K562 (cell line): ENCODE measurements around the gene SOX18. TPM values are rescaled to one million over a fixed set of nuclear protein-coding genes. Genes with fewer than 3 reads are reported as not detected.

ENCODE experiments used
- ATAC-seq: fragments of 200-7000 bp; cut with Tn5 transposase; 3 replicates; pipeline ENCODE4 v1.9.1; 2020; ENCODE audit warnings: moderate library complexity
- BruUV-seq: library from RNA; stranded (reverse); fragments of 400-500 nt; replicated peaks from 2 replicates; lab custom pipeline; 2021; lab: Mats Ljungman, UMichigan
- CTCF ChIA-PET: fragments of 300-600 bp; formaldehyde crosslinking; extraction: SDS; loops from one replicate; lab custom pipeline; 2021; ENCODE audit warnings: low intra/inter-chr PET ratio; lab: Yijun Ruan, JAX
- POLR2A ChIA-PET: fragments of 300-600, 350-650 bp; sonication (Branson Sonifier 250); formaldehyde crosslinking; extraction: SDS; loops from one replicate; lab custom pipeline; 2021; ENCODE audit warnings: antibody characterized with exemption, inconsistent platforms; lab: Yijun Ruan, JAX
- DNase-seq, 4 experiments: peaks; one replicate each; pipeline versions ENCODE4 v3.0.0 to v3.0.0-alpha.2; 2011 to 2018; ENCODE audit warnings: low spot score in 3 of 4, mixed read lengths in 3 of 4; ENCODE audit errors: extremely low read depth in 1 of 4
- FAIRE-seq: peaks from 2 replicates; lab custom pipeline; 2011; peaks lifted over from hg19 to GRCh38; lab: Jason Lieb, UNC
- H2AFZ ChIP-seq: 2 replicates; pipeline ENCODE4 v1.6.0; 2011; ENCODE audit warnings: low read depth, low read length, control low read depth, inconsistent platforms
- H3K27ac ChIP-seq: fragments of 200-600 bp; 3 replicates; pipeline ENCODE4 v1.8.0; 2011; ENCODE audit warnings: low read depth, mild to moderate bottlenecking, control low read depth, inconsistent platforms, low read length, moderate library complexity, mixed read lengths; ENCODE audit errors: extremely low read depth
- H3K27me3 ChIP-seq, 2 experiments: fragments of 300-600 bp in 1 of 2; 2 replicates in 1 of 2; 3 replicates in 1 of 2; pipeline versions ENCODE4 v1.6.0 to v1.8.0; 2011; ENCODE audit warnings: inconsistent platforms in 2 of 2, low read length in 2 of 2, mild to moderate bottlenecking in 1 of 2, mixed read lengths in 1 of 2, moderate library complexity in 1 of 2; ENCODE audit not compliant: control insufficient read depth in 2 of 2, insufficient read depth in 2 of 2
- H3K36me3 ChIP-seq: fragments of 300-600 bp; 3 replicates; pipeline ENCODE4 v1.8.0; 2011; ENCODE audit warnings: mild to moderate bottlenecking, low read length, inconsistent platforms; ENCODE audit not compliant: control insufficient read depth, insufficient read depth
- H3K4me1 ChIP-seq, 2 experiments: fragments of 200-600 bp in 1 of 2; replicated peaks in 1 of 2; 2 replicates in 1 of 2; 3 replicates in 1 of 2; pipeline versions ENCODE4 v1.5.1 to v1.8.0; 2011; ENCODE audit warnings: inconsistent platforms in 2 of 2, low read length in 2 of 2, mild to moderate bottlenecking in 1 of 2, mixed read lengths in 1 of 2, moderate library complexity in 1 of 2; ENCODE audit not compliant: control insufficient read depth in 2 of 2, insufficient read depth in 2 of 2
- H3K4me2 ChIP-seq: 2 replicates; pipeline ENCODE4 v1.6.1; 2011; ENCODE audit warnings: low read length, control low read depth, inconsistent platforms, mixed read lengths; ENCODE audit not compliant: insufficient read depth
- H3K4me3 ChIP-seq: fragments of 200-600 bp; sonication (generic), shearing (Covaris generic); 2 replicates; pipeline ENCODE4 v1.5.1; 2016; ENCODE audit warnings: control low read depth, inconsistent platforms
- H3K79me2 ChIP-seq: fragments of 200-600 bp; 3 replicates; pipeline ENCODE4 v1.8.0; 2011; ENCODE audit warnings: low read length, inconsistent platforms; ENCODE audit not compliant: control insufficient read depth, insufficient read depth
- H3K9ac ChIP-seq, 2 experiments: 2 replicates each; pipeline versions ENCODE4 v1.6.0 to v1.6.1; 2011; ENCODE audit warnings: low read depth in 2 of 2, low read length in 2 of 2, control low read depth in 1 of 2, inconsistent platforms in 1 of 2, mild to moderate bottlenecking in 1 of 2, mixed read lengths in 1 of 2; ENCODE audit not compliant: insufficient read depth in 1 of 2
- H3K9me1 ChIP-seq: one replicate; pipeline ENCODE4 v1.6.0; 2011; ENCODE audit warnings: inconsistent platforms, mild to moderate bottlenecking, low read length, moderate library complexity; ENCODE audit not compliant: control insufficient read depth, insufficient read depth
- H3K9me3 ChIP-seq: replicated peaks from 2 replicates; pipeline ENCODE4 v1.5.1; 2011; ENCODE audit warnings: low read depth, low read length, inconsistent platforms; ENCODE audit not compliant: control insufficient read depth, insufficient read depth
- H4K20me1 ChIP-seq: replicated peaks from 2 replicates; pipeline ENCODE4 v1.6.1; 2011; ENCODE audit warnings: low read length, inconsistent platforms, mixed read lengths; ENCODE audit not compliant: control insufficient read depth, insufficient read depth
- CCAR2 ChIP-seq: fragments of 200-400 bp; formaldehyde crosslinking; IDR thresholded peaks from 2 replicates; pipeline ENCODE4 v1.6.1; 2017; ENCODE audit warnings: mild to moderate bottlenecking, low read depth, low read length
- EGR1 ChIP-seq: fragments of 450-650 bp; conservative IDR thresholded peaks from 2 replicates; pipeline ENCODE4 v1.6.1; 2017; ENCODE audit warnings: mild to moderate bottlenecking
- GTF2E2 ChIP-seq: fragments of 200-800 bp; sonication (Bioruptor generic); IDR thresholded peaks from 2 replicates; pipeline ENCODE4 v1.6.1; 2016; ENCODE audit warnings: missing genetic modification characterization, missing compliant biosample characterization
- HNRNPH1 ChIP-seq: fragments of 200-400 bp; formaldehyde crosslinking; optimal IDR thresholded peaks from 2 replicates; pipeline ENCODE3; 2017; ENCODE audit warnings: low read depth, mild to moderate bottlenecking, low read length, moderate library complexity
- MBD1 ChIP-seq: fragments of 250-450 bp; sonication (Bioruptor Pico); IDR thresholded peaks from 2 replicates; pipeline ENCODE4 v1.8.0; 2022; ENCODE audit warnings: inconsistent platforms
- NCOA1 ChIP-seq: fragments of 450-650 bp; IDR thresholded peaks from 2 replicates; pipeline ENCODE4 v1.6.1; 2016; ENCODE audit warnings: low read depth
- NFATC3 ChIP-seq: fragments of 450-650 bp; IDR thresholded peaks from 2 replicates; pipeline ENCODE4 v1.6.1; 2017; ENCODE audit warnings: mild to moderate bottlenecking
- NR3C1 ChIP-seq: sonication (generic); formaldehyde crosslinking; IDR thresholded peaks from 2 replicates; pipeline ENCODE4 v1.8.1; 2022; ENCODE audit warnings: missing genetic modification reagents
- RBM14 ChIP-seq: fragments of 200-400 bp; formaldehyde crosslinking; IDR thresholded peaks from 2 replicates; pipeline ENCODE4 v1.6.1; 2018; ENCODE audit warnings: low read depth, mild to moderate bottlenecking, low read length, moderate library complexity, borderline replicate concordance; ENCODE audit not compliant: insufficient read depth
- SMC3 ChIP-seq: conservative IDR thresholded peaks from 2 replicates; pipeline ENCODE4 v1.6.1; 2011; ENCODE audit warnings: low read depth, low read length, improper control_type of control experiment; ENCODE audit not compliant: insufficient read depth
- SP1 ChIP-seq: sonication (generic); formaldehyde crosslinking; IDR thresholded peaks from 2 replicates; pipeline ENCODE4 v1.8.1; 2022; ENCODE audit warnings: mild to moderate bottlenecking, missing genetic modification reagents
- TAF9B ChIP-seq: fragments of 450-650 bp; IDR thresholded peaks from 2 replicates; pipeline ENCODE4 v1.6.1; 2018; ENCODE audit warnings: mild to moderate bottlenecking; ENCODE audit not compliant: partially characterized antibody
- ZBTB7A ChIP-seq: IDR thresholded peaks from 2 replicates; pipeline ENCODE4 v1.6.1; 2011; ENCODE audit warnings: low read depth, mild to moderate bottlenecking, low read length, moderate library complexity, borderline replicate concordance; ENCODE audit not compliant: control insufficient read depth
- ZC3H4 ChIP-seq: sonication (generic); formaldehyde crosslinking; IDR thresholded peaks from 2 replicates; pipeline ENCODE4 v1.9.0; 2021; ENCODE audit warnings: missing genetic modification reagents, borderline replicate concordance
- ZNF184 ChIP-seq: sonication (generic); formaldehyde crosslinking; IDR thresholded peaks from 2 replicates; pipeline ENCODE4 v1.5.0; 2020; ENCODE audit warnings: missing genetic modification reagents
- WGBS: fragments of 100-300 bp; shearing (Covaris generic); methylation state at CpG from one replicate; pipeline ENCODE4 v1.1.6; 2016; ENCODE audit warnings: low coverage, mixed read lengths; ENCODE audit not compliant: insufficient coverage; ENCODE audit errors: missing lambda C conversion rate; 5-methylcytosine and 5-hydroxymethylcytosine counted together
- in situ Hi-C: fragments of 300-500 bp; cut with MboI; formaldehyde crosslinking; loops from 4 replicates; pipeline ENCODE4 v1.15.0; 2018; ENCODE audit warnings: inconsistent platforms, mixed read lengths
- intact Hi-C: fragments of 100-400 bp; cut with micrococcal nuclease; formaldehyde crosslinking; loops from 2 replicates; pipeline ENCODE4 v1.14.2; 2022
- polyA plus RNA-seq, 8 experiments: library from polyadenylated mRNA; depleted of rRNA in 4 of 8; stranded (reverse) in 5 of 8; unstranded in 3 of 8; fragments of >200 nt; fragmentation: Nextera tagmentation in 2 of 8; fragmentation: Illumina TruSeq in 1 of 8; extraction: Ambion mirVana in 2 of 8; extraction: Trizol in 1 of 8; gene quantifications; 2 replicates each; pipeline versions ENCODE4 v1.2.1 to v1.2.3, GENCODE V29; 2011 to 2014; ENCODE audit warnings: inconsistent platforms in 1 of 8, missing spikeins in 1 of 8
- total RNA-seq, 7 experiments: library from RNA; depleted of rRNA in 6 of 7; stranded (reverse); fragments of >200 nt in 6 of 7; fragmentation: Illumina TruSeq in 2 of 7; extraction: Trizol in 2 of 7; gene quantifications; 2 replicates each; pipeline versions ENCODE4 v1.2.1 to v1.2.3, GENCODE V29; 2011 to 2021; ENCODE audit warnings: low replicate concordance in 1 of 7
- TF ChIP-seq, protein P1 (sequence below): fragments of 450-650 bp; IDR thresholded peaks from one replicate; pipeline ENCODE4 v1.6.1; 2018; ENCODE audit warnings: mild to moderate bottlenecking, moderate library complexity; ENCODE audit not compliant: partially characterized antibody
- TF ChIP-seq, protein P2 (sequence below): fragments of 250-450 bp; sonication (Bioruptor Pico); IDR thresholded peaks from 2 replicates; pipeline ENCODE4 v1.5.1; 2021; ENCODE audit warnings: mild to moderate bottlenecking

Gene SOX18
- total and polyA plus RNA-seq, 9 of the 15 experiments (the other 6 are each of a cell fraction or from before 2014, with no cell fraction given), result 0.15 to 19.8 (median 0.33) TPM

GRCh38 chr20:64057628-64058498, 8.4 kb upstream of the SOX18 start:
- Histone ChIP-seq H3K9ac (peak overlapping the region in 1 of 2 experiments; percentile 44; a peak in 3 of 4 replicates), H4K20me1 (no peaks in the 10 kb centered on the region), H3K4me2 (no peak overlapping the region), H3K9me1 (no peaks in the 10 kb centered on the region), H3K27me3 (no peaks in the 10 kb centered on the region), H3K27ac (no peak overlapping the region; the same call in 2 of the 3 replicates), H3K36me3 (no peaks in the 10 kb centered on the region), H3K4me1 (peaks cover 21 to 65% of the 10 kb centered on the region in 2 experiments), H2AFZ (peak overlapping the region; percentile 55; the same call in 1 of the 2 replicates), H3K4me3 (no peak overlapping the region), H3K79me2 (no peaks in the 10 kb centered on the region), H3K9me3 (no peaks in the 10 kb centered on the region)
- in situ Hi-C loops (no loop called here), intact Hi-C loops (no loop called here)
- no TSS peak for BruUV-seq
- ATAC-seq (peak; percentile 87), FAIRE-seq (peak; percentile 91), DNase-seq (peak; percentile 87 to 91 (median 89))
- ChIA-PET POLR2A (interaction anchor here (0.7 to 1.0 kb wide), 2 partner anchors 9 to 194 kb away, joined by 3 read pairs; no protein-coding TSS in a partner anchor), CTCF (interaction anchor here (0.6 to 1.8 kb wide), 3 partner anchors 20 to 477 kb away, joined by 3 to 9 read pairs (median 3); no protein-coding TSS in a partner anchor)
- 27% methylated on average over 30 of the region's 33 CpGs for WGBS
- TF ChIP-seq, protein P1, sequence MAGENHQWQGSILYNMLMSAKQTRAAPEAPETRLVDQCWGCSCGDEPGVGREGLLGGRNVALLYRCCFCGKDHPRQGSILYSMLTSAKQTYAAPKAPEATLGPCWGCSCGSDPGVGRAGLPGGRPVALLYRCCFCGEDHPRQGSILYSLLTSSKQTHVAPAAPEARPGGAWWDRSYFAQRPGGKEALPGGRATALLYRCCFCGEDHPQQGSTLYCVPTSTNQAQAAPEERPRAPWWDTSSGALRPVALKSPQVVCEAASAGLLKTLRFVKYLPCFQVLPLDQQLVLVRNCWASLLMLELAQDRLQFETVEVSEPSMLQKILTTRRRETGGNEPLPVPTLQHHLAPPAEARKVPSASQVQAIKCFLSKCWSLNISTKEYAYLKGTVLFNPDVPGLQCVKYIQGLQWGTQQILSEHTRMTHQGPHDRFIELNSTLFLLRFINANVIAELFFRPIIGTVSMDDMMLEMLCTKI, result no peak
- TF ChIP-seq NCOA1 (no peak), GTF2E2 (tag) (no peak), SMC3 (peak; percentile 45; the same call in 1 of the 2 replicates), ZBTB7A (peak; percentile 77; the same call in 1 of the 2 replicates), HNRNPH1 (no peak), ZC3H4 (CRISPR knock-in tag) (no peak), CCAR2 (no peak), ZNF184 (CRISPR knock-in tag) (no peak), NFATC3 (no peak), EGR1 (peak; percentile 55), NR3C1 (CRISPR knock-in tag) (no peak), MBD1 (CRISPR knock-in tag) (no peak), RBM14 (no peak), TAF9B (no peak), SP1 (peak; percentile 53; the same call in 1 of the 2 replicates)
- TF ChIP-seq, protein P2, sequence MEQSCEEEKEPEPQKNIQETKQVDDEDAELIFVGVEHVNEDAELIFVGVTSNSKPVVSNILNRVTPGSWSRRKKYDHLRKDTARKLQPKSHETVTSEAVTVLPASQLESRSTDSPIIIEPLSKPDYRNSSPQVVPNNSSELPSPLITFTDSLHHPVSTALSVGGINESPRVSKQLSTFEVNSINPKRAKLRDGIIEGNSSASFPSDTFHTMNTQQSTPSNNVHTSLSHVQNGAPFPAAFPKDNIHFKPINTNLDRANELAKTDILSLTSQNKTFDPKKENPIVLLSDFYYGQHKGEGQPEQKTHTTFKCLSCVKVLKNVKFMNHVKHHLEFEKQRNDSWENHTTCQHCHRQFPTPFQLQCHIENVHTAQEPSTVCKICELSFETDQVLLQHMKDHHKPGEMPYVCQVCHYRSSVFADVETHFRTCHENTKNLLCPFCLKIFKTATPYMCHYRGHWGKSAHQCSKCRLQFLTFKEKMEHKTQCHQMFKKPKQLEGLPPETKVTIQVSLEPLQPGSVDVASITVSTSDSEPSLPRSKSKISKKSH, result no peak
